Mesendoderm (in vitro differentiated cells): ENCODE measurements around the gene GABRG3.

Experiments
- DNase-seq: peaks from one replicate; pipeline ENCODE4 v3.0.0; 2013
- H2AK5ac ChIP-seq: 2 replicates; pipeline ENCODE4 v1.6.1; 2013; ENCODE audit warnings: low read length, inconsistent platforms
- H2BK120ac ChIP-seq: 2 replicates; pipeline ENCODE4 v1.6.1; 2013; ENCODE audit warnings: low read depth, mild to moderate bottlenecking, low read length, moderate library complexity, mixed read lengths
- H2BK15ac ChIP-seq: replicated peaks from 2 replicates; pipeline ENCODE4 v1.6.1; 2013; ENCODE audit warnings: low read depth, mild to moderate bottlenecking, moderate library complexity
- H2BK5ac ChIP-seq: 2 replicates; pipeline ENCODE4 v1.6.1; 2013; ENCODE audit warnings: low read length, inconsistent platforms
- H3K18ac ChIP-seq: 2 replicates; pipeline ENCODE4 v1.6.1; 2013; ENCODE audit warnings: mild to moderate bottlenecking, low read length, mixed read lengths
- H3K23ac ChIP-seq: one replicate; pipeline ENCODE4 v1.6.1; 2013; ENCODE audit warnings: low read length
- H3K27ac ChIP-seq: 2 replicates; pipeline ENCODE4 v1.5.1; 2013; ENCODE audit warnings: low read depth, mild to moderate bottlenecking, inconsistent platforms, low read length, moderate library complexity
- H3K27me3 ChIP-seq: 2 replicates; pipeline ENCODE4 v1.6.1; 2013; ENCODE audit warnings: low read length, control low read depth, mild to moderate bottlenecking, inconsistent platforms; ENCODE audit not compliant: insufficient read depth, poor library complexity
- H3K36me3 ChIP-seq: 2 replicates; pipeline ENCODE4 v1.6.1; 2013; ENCODE audit warnings: low read length, inconsistent platforms; ENCODE audit not compliant: control insufficient read depth, insufficient read depth
- H3K4ac ChIP-seq: one replicate; pipeline ENCODE4 v1.6.1; 2013; ENCODE audit warnings: low read depth, mild to moderate bottlenecking, low read length, moderate library complexity
- H3K4me1 ChIP-seq: 2 replicates; pipeline ENCODE4 v1.6.1; 2013; ENCODE audit warnings: low read depth, low read length, inconsistent platforms; ENCODE audit not compliant: control insufficient read depth
- H3K4me2 ChIP-seq: 2 replicates; pipeline ENCODE4 v1.6.1; 2013; ENCODE audit warnings: low read length
- H3K4me3 ChIP-seq: 2 replicates; pipeline ENCODE4 v1.5.1; 2013; ENCODE audit warnings: mild to moderate bottlenecking, low read length
- H3K56ac ChIP-seq: one replicate; pipeline ENCODE4 v1.6.1; 2013; ENCODE audit warnings: low read length
- H3K79me1 ChIP-seq: 2 replicates; pipeline ENCODE4 v1.6.1; 2013; ENCODE audit warnings: low read length, inconsistent platforms
- H3K79me2 ChIP-seq: 2 replicates; pipeline ENCODE4 v1.6.1; 2013; ENCODE audit warnings: mild to moderate bottlenecking, low read length; ENCODE audit not compliant: control insufficient read depth, insufficient read depth
- H3K9ac ChIP-seq: 2 replicates; pipeline ENCODE4 v1.6.1; 2013; ENCODE audit warnings: low read length, inconsistent platforms
- H4K5ac ChIP-seq: one replicate; pipeline ENCODE4 v1.6.1; 2013; ENCODE audit warnings: low read length
- H4K8ac ChIP-seq: one replicate; pipeline ENCODE4 v1.6.1; 2013; ENCODE audit warnings: low read depth, mild to moderate bottlenecking, control low read depth, low read length, moderate library complexity
- WGBS: extraction: QIAGEN DNeasy Blood & Tissue Kit; methylation state at CpG from one replicate; pipeline ENCODE4 v1.1.7; 2013; ENCODE audit warnings: low lambda C conversion rate, missing lambda C conversion rate; ENCODE audit not compliant: insufficient coverage; ENCODE audit errors: extremely low coverage; 5-methylcytosine and 5-hydroxymethylcytosine counted together

Gene GABRG3

DNA sequence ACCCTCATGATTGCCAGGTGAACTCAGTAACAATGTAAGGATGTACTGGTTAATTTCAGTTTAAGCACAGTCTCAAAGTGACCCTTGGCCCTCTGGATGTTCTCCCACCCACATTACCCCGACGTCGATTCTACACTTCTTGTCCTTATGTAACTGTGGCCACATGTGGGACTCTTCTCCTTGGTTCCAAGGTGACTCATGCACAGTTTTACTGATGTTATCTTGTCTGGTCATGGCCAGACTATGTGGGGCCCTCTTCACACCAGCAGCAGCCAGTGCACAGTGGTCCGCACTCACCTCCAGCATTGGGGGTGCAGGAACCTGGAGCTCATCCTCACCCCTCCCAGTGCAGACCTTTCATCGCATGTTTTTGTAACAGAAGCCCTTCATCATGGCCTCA is 608.8 kb downstream of the GABRG3 start:
- H3K4me1 ChIP-seq: no peaks in the 10 kb centered on the region
- H3K4me3 ChIP-seq: no peak overlapping the region

DNA sequence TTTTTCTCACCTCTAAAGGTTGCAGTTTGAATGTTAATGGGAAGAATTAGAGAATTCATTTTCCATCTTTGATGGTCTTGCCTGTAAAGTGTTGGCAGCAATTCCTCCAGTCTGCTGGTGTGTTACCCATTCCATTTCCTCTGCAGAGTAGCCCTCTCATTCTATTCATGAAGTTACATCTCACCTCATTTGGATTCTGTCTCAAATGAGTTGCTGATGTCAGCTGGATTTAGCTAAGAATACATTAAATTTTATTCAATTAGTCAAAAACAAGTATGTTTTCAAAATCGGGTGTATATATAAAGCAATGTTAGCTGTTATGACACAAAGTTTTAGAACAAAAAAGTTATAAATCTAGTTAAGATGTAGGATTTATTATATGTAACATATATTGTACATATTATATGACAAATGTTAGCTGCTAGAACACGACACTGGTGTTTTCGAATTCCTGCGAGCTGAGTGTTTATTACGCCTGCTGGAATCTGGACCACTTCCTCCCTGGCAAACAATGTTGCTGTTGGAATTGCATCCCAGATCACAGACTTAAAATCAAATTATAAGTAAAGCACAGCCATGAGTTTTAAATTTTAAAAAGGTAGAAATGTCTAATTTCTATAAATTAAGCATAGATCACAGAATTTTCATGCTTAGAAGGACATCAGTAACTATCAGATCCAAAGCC is 611.9 kb downstream of the GABRG3 start:
- H3K36me3 ChIP-seq: no peaks in the 10 kb centered on the region
- H3K27ac ChIP-seq: no peak overlapping the region
- H3K23ac ChIP-seq: no peak overlapping the region
- no peak overlapping the region for H3K18ac ChIP-seq
- no peak overlapping the region for H2AK5ac ChIP-seq
- H3K27me3 ChIP-seq: no peaks in the 10 kb centered on the region
- H3K56ac ChIP-seq: no peak overlapping the region
- no peak for DNase-seq
- H3K4me2 ChIP-seq: no peak overlapping the region
- no peak overlapping the region for H4K8ac ChIP-seq
- H2BK5ac ChIP-seq: no peak overlapping the region
- H3K4ac ChIP-seq: no peak overlapping the region
- H3K4me1 ChIP-seq: no peaks in the 10 kb centered on the region
- no peak overlapping the region for H2BK120ac ChIP-seq
- no peaks in the 10 kb centered on the region for H3K79me1 ChIP-seq
- no peak overlapping the region for H3K9ac ChIP-seq
- H4K5ac ChIP-seq: no peak overlapping the region
- no peaks in the 10 kb centered on the region for H3K79me2 ChIP-seq
- no peak overlapping the region for H3K4me3 ChIP-seq
- no peak overlapping the region for H2BK15ac ChIP-seq
- no CpG with 5 or more reads among the region's 5 CpGs for WGBS

More for the DNA sequence above, 608.8 kb downstream of the GABRG3 start:
- no CpG with 5 or more reads among the region's 5 CpGs for WGBS
- H3K79me2 ChIP-seq: no peaks in the 10 kb centered on the region
- no peak overlapping the region for H4K5ac ChIP-seq
- no peak overlapping the region for H3K18ac ChIP-seq
- no peaks in the 10 kb centered on the region for H3K36me3 ChIP-seq
- H3K4ac ChIP-seq: no peak overlapping the region
- no peaks in the 10 kb centered on the region for H3K79me1 ChIP-seq
- H3K9ac ChIP-seq: no peak overlapping the region
- no peak overlapping the region for H2BK15ac ChIP-seq
- H2BK120ac ChIP-seq: no peak overlapping the region
- H2BK5ac ChIP-seq: no peak overlapping the region
- no peak overlapping the region for H3K23ac ChIP-seq
- H4K8ac ChIP-seq: no peak overlapping the region
- H3K27me3 ChIP-seq: no peaks in the 10 kb centered on the region
- no peak for DNase-seq
- H3K4me2 ChIP-seq: no peak overlapping the region
- H3K27ac ChIP-seq: no peak overlapping the region
- no peak overlapping the region for H3K56ac ChIP-seq
- H2AK5ac ChIP-seq: no peak overlapping the region

DNA sequence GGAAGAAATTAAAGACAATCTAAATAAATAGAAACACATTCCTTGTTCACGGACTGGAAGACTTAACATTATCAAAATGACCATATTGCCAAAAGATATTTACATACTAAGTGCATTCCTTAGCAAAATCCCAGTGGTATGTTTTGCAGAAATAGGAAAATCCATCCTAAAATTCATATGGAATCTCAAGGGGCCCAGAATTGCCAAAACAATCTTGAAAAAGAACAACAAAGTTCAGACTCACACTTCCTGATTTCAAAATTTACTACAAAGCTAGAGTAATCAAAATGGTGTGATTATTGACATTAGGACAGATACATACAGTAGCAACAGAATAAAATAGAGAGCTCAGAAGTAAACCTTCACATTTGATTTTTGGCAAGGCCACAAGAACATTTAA is 612.7 kb downstream of the GABRG3 start:
- no peaks in the 10 kb centered on the region for H3K4me1 ChIP-seq

DNA sequence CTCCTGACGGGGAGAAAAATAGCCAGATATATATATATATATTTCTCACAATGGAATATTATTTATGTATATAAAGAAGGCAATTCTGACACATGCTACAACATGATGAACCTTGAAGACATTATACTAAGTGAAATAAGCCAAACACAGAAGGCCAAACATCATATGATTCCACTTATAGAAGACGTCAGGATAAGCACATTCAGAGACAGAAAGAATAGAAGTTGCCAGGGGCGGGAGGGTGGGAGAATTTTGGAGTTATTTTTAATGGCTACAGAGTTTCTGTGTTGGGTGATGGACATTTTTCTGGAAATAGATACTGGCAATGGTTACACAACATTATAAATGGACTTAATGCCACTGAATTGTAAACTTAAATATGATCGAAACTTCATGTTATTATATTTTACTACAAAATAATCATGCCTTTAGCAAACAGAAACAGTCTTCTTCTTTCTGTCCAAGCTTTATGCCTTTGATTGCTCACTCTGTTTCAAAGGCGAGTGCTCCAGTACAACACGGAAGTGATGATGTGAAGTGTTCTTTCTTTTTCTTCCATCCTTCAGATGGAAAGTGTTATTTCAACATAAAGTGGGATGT is 614.2 kb downstream of the GABRG3 start:
- H3K4me1 ChIP-seq: no peaks in the 10 kb centered on the region
- H3K79me1 ChIP-seq: no peaks in the 10 kb centered on the region

More for the DNA sequence above, 612.7 kb downstream of the GABRG3 start:
- Histone ChIP-seq H3K4me2 (no peak overlapping the region), H3K79me2 (no peaks in the 10 kb centered on the region), H2AK5ac (no peak overlapping the region), H3K36me3 (no peaks in the 10 kb centered on the region), H3K79me1 (no peaks in the 10 kb centered on the region), H4K5ac (no peak overlapping the region), H3K23ac (no peak overlapping the region), H2BK15ac (no peak overlapping the region), H3K56ac (no peak overlapping the region), H3K4ac (no peak overlapping the region), H3K18ac (no peak overlapping the region), H2BK5ac (no peak overlapping the region), H4K8ac (no peak overlapping the region), H3K9ac (no peak overlapping the region), H2BK120ac (no peak overlapping the region), H3K4me3 (no peak overlapping the region), H3K27ac (no peak overlapping the region), H3K27me3 (no peaks in the 10 kb centered on the region)
- no CpG with 5 or more reads among the region's 1 CpG for WGBS
- DNase-seq: no peak

DNA sequence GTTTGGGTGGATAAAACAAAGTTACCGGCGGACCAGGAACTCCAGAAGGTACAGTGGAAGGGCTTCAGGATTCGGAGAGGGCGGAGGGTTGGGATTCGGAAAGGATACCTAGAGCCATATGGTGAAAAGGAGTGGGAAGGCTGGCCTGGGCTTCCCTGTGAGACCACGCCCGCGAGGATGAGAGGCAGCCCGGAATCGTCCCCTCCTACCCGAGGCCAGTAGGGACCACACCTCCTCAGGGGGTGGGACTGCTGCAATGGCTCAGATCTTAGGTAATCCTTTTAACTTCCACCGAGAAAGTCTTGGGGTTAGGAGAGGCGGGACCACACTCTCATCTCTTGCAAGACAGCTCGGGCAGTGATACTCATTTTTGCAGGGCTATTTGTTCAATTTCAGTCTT is 616.8 kb downstream of the GABRG3 start:
- no peak overlapping the region for H3K23ac ChIP-seq
- H2BK5ac ChIP-seq: no peak overlapping the region
- H2BK120ac ChIP-seq: no peak overlapping the region
- no peak overlapping the region for H3K18ac ChIP-seq
- no peaks in the 10 kb centered on the region for H3K27me3 ChIP-seq
- H4K5ac ChIP-seq: no peak overlapping the region
- no peak overlapping the region for H3K4ac ChIP-seq
- H2AK5ac ChIP-seq: no peak overlapping the region
- peak overlapping the region; percentile 31 for H3K4me2 ChIP-seq
- DNase-seq: peak; percentile 94
- H4K8ac ChIP-seq: no peak overlapping the region
- H3K4me3 ChIP-seq: no peak overlapping the region
- no peak overlapping the region for H3K27ac ChIP-seq
- H3K9ac ChIP-seq: no peak overlapping the region
- no peak overlapping the region for H2BK15ac ChIP-seq
- no peaks in the 10 kb centered on the region for H3K79me2 ChIP-seq
- H3K79me1 ChIP-seq: no peaks in the 10 kb centered on the region
- peak overlapping the region; percentile 28 for H3K56ac ChIP-seq
- no peaks in the 10 kb centered on the region for H3K36me3 ChIP-seq
- WGBS: no CpG with 5 or more reads among the region's 14 CpGs
- no peaks in the 10 kb centered on the region for H3K4me1 ChIP-seq

More for the DNA sequence above, 614.2 kb downstream of the GABRG3 start:
- Histone ChIP-seq H3K23ac (no peak overlapping the region), H4K8ac (no peak overlapping the region), H3K9ac (no peak overlapping the region), H3K4me3 (no peak overlapping the region), H2BK15ac (no peak overlapping the region), H3K4ac (no peak overlapping the region), H3K4me2 (no peak overlapping the region), H3K56ac (no peak overlapping the region), H3K27ac (no peak overlapping the region), H3K79me2 (no peaks in the 10 kb centered on the region), H2AK5ac (no peak overlapping the region), H2BK120ac (no peak overlapping the region), H2BK5ac (no peak overlapping the region), H4K5ac (no peak overlapping the region), H3K36me3 (no peaks in the 10 kb centered on the region), H3K18ac (no peak overlapping the region), H3K27me3 (no peaks in the 10 kb centered on the region)
- no peak for DNase-seq
- WGBS: no CpG with 5 or more reads among the region's 6 CpGs
